Trophoblast cell (in vitro differentiated cells and primary cell): ENCODE measurements around the gene PHF14.

Source experiments
- DNase-seq, 2 donors: peaks; one replicate each; pipeline ENCODE4 v3.0.0-alpha.2; 2016
- H2AFZ ChIP-seq: 2 replicates; pipeline ENCODE4 v1.6.1; 2013; ENCODE audit warnings: low read length, moderate library complexity, mild to moderate bottlenecking; ENCODE audit not compliant: insufficient read depth, poor library complexity
- H2AK5ac ChIP-seq: 2 replicates; pipeline ENCODE4 v1.6.1; 2013; ENCODE audit warnings: mild to moderate bottlenecking, low read length
- H2BK120ac ChIP-seq: 2 replicates; pipeline ENCODE4 v1.6.1; 2013; ENCODE audit warnings: low read length, mild to moderate bottlenecking, moderate library complexity; ENCODE audit not compliant: insufficient read depth, poor library complexity
- H2BK12ac ChIP-seq: 2 replicates; pipeline ENCODE4 v1.6.1; 2013; ENCODE audit warnings: mild to moderate bottlenecking, low read length, moderate library complexity
- H2BK5ac ChIP-seq: 2 replicates; pipeline ENCODE4 v1.6.1; 2013; ENCODE audit warnings: low read length, low read depth, moderate library complexity, mild to moderate bottlenecking; ENCODE audit not compliant: poor library complexity
- H3K14ac ChIP-seq: 2 replicates; pipeline ENCODE4 v1.6.1; 2013; ENCODE audit warnings: mild to moderate bottlenecking, low read length
- H3K18ac ChIP-seq: 2 replicates; pipeline ENCODE4 v1.6.1; 2013; ENCODE audit warnings: mild to moderate bottlenecking, low read length
- H3K23ac ChIP-seq: 2 replicates; pipeline ENCODE4 v1.6.1; 2013; ENCODE audit warnings: low read length
- H3K27ac ChIP-seq: 2 replicates; pipeline ENCODE4 v1.5.1; 2013; ENCODE audit warnings: low read depth, mild to moderate bottlenecking, inconsistent platforms, low read length, moderate library complexity
- H3K27me3 ChIP-seq: 2 replicates; pipeline ENCODE4 v1.6.1; 2013; ENCODE audit warnings: inconsistent platforms, mild to moderate bottlenecking, low read length, moderate library complexity; ENCODE audit not compliant: insufficient read depth
- H3K36me3 ChIP-seq, 2 experiments: 1 replicate in 1 of 2; 2 replicates in 1 of 2; pipeline ENCODE4 v1.6.1; 2013; ENCODE audit warnings: low read length in 2 of 2, mild to moderate bottlenecking in 2 of 2, moderate library complexity in 1 of 2; ENCODE audit not compliant: insufficient read depth in 2 of 2, control insufficient read depth in 1 of 2
- H3K4ac ChIP-seq: 2 replicates; pipeline ENCODE4 v1.6.1; 2013; ENCODE audit warnings: low read depth, mild to moderate bottlenecking, low read length, moderate library complexity
- H3K4me1 ChIP-seq, 2 experiments: 1 replicate in 1 of 2; 2 replicates in 1 of 2; pipeline ENCODE4 v1.6.1; 2013; ENCODE audit warnings: low read length in 2 of 2, mild to moderate bottlenecking in 2 of 2, moderate library complexity in 1 of 2; ENCODE audit not compliant: insufficient read depth in 2 of 2, control insufficient read depth in 1 of 2
- H3K4me2 ChIP-seq: 2 replicates; pipeline ENCODE4 v1.6.1; 2013; ENCODE audit warnings: inconsistent platforms, mild to moderate bottlenecking, low read length, moderate library complexity
- H3K4me3 ChIP-seq: 2 replicates; pipeline ENCODE4 v1.5.1; 2013; ENCODE audit warnings: mild to moderate bottlenecking, low read depth, low read length, inconsistent platforms
- H3K79me1 ChIP-seq: one replicate; pipeline ENCODE4 v1.6.1; 2013; ENCODE audit warnings: low read length
- H3K79me2 ChIP-seq: 2 replicates; pipeline ENCODE4 v1.6.1; 2013; ENCODE audit warnings: low read length, mild to moderate bottlenecking; ENCODE audit not compliant: control insufficient read depth, insufficient read depth, poor library complexity
- H3K9ac ChIP-seq: 2 replicates; pipeline ENCODE4 v1.6.1; 2013; ENCODE audit warnings: mild to moderate bottlenecking, low read length
- H3K9me3 ChIP-seq: 2 replicates; pipeline ENCODE4 v1.6.1; 2013; ENCODE audit warnings: low read depth, mild to moderate bottlenecking, control low read depth, inconsistent platforms, low read length; ENCODE audit not compliant: insufficient read depth
- H4K12ac ChIP-seq: 2 replicates; pipeline ENCODE4 v1.6.1; 2013; ENCODE audit warnings: low read depth, mild to moderate bottlenecking, low read length, moderate library complexity
- H4K8ac ChIP-seq: 2 replicates; pipeline ENCODE4 v1.6.1; 2013; ENCODE audit warnings: low read depth, mild to moderate bottlenecking, low read length, moderate library complexity
- H4K91ac ChIP-seq: one replicate; pipeline ENCODE4 v1.6.1; 2013; ENCODE audit warnings: low read depth, mild to moderate bottlenecking, low read length, moderate library complexity
- WGBS: extraction: QIAGEN DNeasy Blood & Tissue Kit; methylation state at CpG from one replicate; pipeline ENCODE4 v1.1.7; 2013; ENCODE audit warnings: missing lambda C conversion rate; ENCODE audit not compliant: insufficient read length, insufficient coverage; ENCODE audit errors: extremely low coverage; 5-methylcytosine and 5-hydroxymethylcytosine counted together

PHF14 gene

GRCh38 chr7:11185179-11185815, 211.6 kb downstream of the PHF14 start:
- Histone ChIP-seq H2AFZ (no peak overlapping the region), H3K4ac (no peak overlapping the region), H3K9me3 (no peaks in the 10 kb centered on the region), H3K79me2 (no peaks in the 10 kb centered on the region), H3K27me3 (no peaks in the 10 kb centered on the region), H3K14ac (no peak overlapping the region), H3K18ac (no peak overlapping the region), H2AK5ac (no peak overlapping the region), H3K79me1 (peaks cover 3% of the 10 kb centered on the region), H2BK5ac (no peak overlapping the region), H3K4me1 (peaks cover 0 to 2% of the 10 kb centered on the region in 2 experiments), H2BK120ac (no peak overlapping the region), H2BK12ac (no peak overlapping the region), H3K9ac (no peak overlapping the region), H3K4me2 (no peak overlapping the region), H3K36me3 (no peaks in the 10 kb centered on the region), H3K4me3 (no peak overlapping the region), H3K27ac (peak overlapping the region; percentile 58), H3K23ac (no peak overlapping the region), H4K12ac (no peak overlapping the region), H4K8ac (no peak overlapping the region), H4K91ac (no peak overlapping the region)
- peak in 1 of 2 donors; percentile 26 for DNase-seq
- no CpG with 5 or more reads among the region's 4 CpGs for WGBS

- Histone ChIP-seq H2BK5ac (no peak overlapping the region), H3K4me3 (no peak overlapping the region), H2AK5ac (no peak overlapping the region), H3K18ac (no peak overlapping the region), H2BK12ac (no peak overlapping the region), H4K8ac (no peak overlapping the region), H3K14ac (no peak overlapping the region), H3K4me2 (no peak overlapping the region), H3K9me3 (no peaks in the 10 kb centered on the region), H2BK120ac (no peak overlapping the region), H4K91ac (no peak overlapping the region), H3K4me1 (peaks cover 6 to 7% of the 10 kb centered on the region in 2 experiments), H3K9ac (no peak overlapping the region), H4K12ac (no peak overlapping the region), H3K79me2 (no peaks in the 10 kb centered on the region), H3K36me3 (no peaks in the 10 kb centered on the region), H3K23ac (no peak overlapping the region), H3K79me1 (peaks cover 8% of the 10 kb centered on the region), H3K27ac (no peak overlapping the region), H3K4ac (no peak overlapping the region), H2AFZ (no peak overlapping the region), H3K27me3 (no peaks in the 10 kb centered on the region)
- no CpG with 5 or more reads among the region's 8 CpGs for WGBS
- DNase-seq = no peak
Measured at GRCh38 chr7:11188529-11189310, 215.0 kb downstream of the PHF14 start.

- H2BK12ac ChIP-seq = no peak overlapping the region
- H3K9me3 ChIP-seq = no peaks in the 10 kb centered on the region
- H3K79me1 ChIP-seq = peaks cover 7% of the 10 kb centered on the region
- H3K4me3 ChIP-seq = no peak overlapping the region
- no peak overlapping the region for H3K9ac ChIP-seq
- no peak overlapping the region for H3K4ac ChIP-seq
- H4K12ac ChIP-seq = no peak overlapping the region
- no peak overlapping the region for H3K4me2 ChIP-seq
- no peak overlapping the region for H3K23ac ChIP-seq
- H3K79me2 ChIP-seq = no peaks in the 10 kb centered on the region
- H3K36me3 ChIP-seq = no peaks in the 10 kb centered on the region
- H2AFZ ChIP-seq = no peak overlapping the region
- no peak overlapping the region for H2BK5ac ChIP-seq
- peaks cover 6 to 9% of the 10 kb centered on the region in 2 experiments for H3K4me1 ChIP-seq
- H3K27ac ChIP-seq = no peak overlapping the region
- no peak overlapping the region for H2AK5ac ChIP-seq
- H3K27me3 ChIP-seq = no peaks in the 10 kb centered on the region
- no peak overlapping the region for H3K14ac ChIP-seq
- no peak overlapping the region for H3K18ac ChIP-seq
- no peak for DNase-seq
- no peak overlapping the region for H4K8ac ChIP-seq
- H2BK120ac ChIP-seq = no peak overlapping the region
- no peak overlapping the region for H4K91ac ChIP-seq
- no CpG with 5 or more reads among the region's 3 CpGs for WGBS
Measured at GRCh38 chr7:11191081-11191480, 217.4 kb downstream of the PHF14 start.

- DNase-seq = no peak
- WGBS = no CpG with 5 or more reads among the region's 4 CpGs
Measured at GRCh38 chr7:11191574-11192220, 218.0 kb downstream of the PHF14 start.

More at GRCh38 chr7:11191574-11192220, 218.0 kb downstream of the PHF14 start:
- Histone ChIP-seq H4K8ac (no peak overlapping the region), H2BK5ac (no peak overlapping the region), H3K4ac (no peak overlapping the region), H2AK5ac (no peak overlapping the region), H3K23ac (no peak overlapping the region), H3K79me1 (peaks cover 7% of the 10 kb centered on the region), H2BK120ac (no peak overlapping the region), H3K18ac (no peak overlapping the region), H4K12ac (no peak overlapping the region), H2AFZ (peak overlapping the region; percentile 78), H4K91ac (no peak overlapping the region), H2BK12ac (no peak overlapping the region), H3K27me3 (no peaks in the 10 kb centered on the region), H3K79me2 (no peaks in the 10 kb centered on the region), H3K27ac (no peak overlapping the region), H3K4me3 (no peak overlapping the region), H3K4me2 (no peak overlapping the region), H3K4me1 (peaks cover 6 to 13% of the 10 kb centered on the region in 2 experiments), H3K36me3 (no peaks in the 10 kb centered on the region), H3K9ac (no peak overlapping the region), H3K9me3 (no peaks in the 10 kb centered on the region), H3K14ac (no peak overlapping the region)
